A673 (cell line): ENCODE results near the gene AGAP1.

Experiments
- CTCF ChIP-seq: fragments of 300-800, 200-600 bp; sonication (generic); conservative IDR thresholded peaks from 2 replicates; pipeline ENCODE4 v1.5.1; 2017; ENCODE audit warnings: low read depth, mild to moderate bottlenecking, antibody characterized with exemption, low read length, moderate library complexity, mixed read lengths
- EZH2 ChIP-seq: fragments of 200-600 bp; sonication (generic); IDR thresholded peaks from 2 replicates; pipeline ENCODE4 v1.6.1; 2017; ENCODE audit warnings: borderline replicate concordance, low read depth, mild to moderate bottlenecking, mixed read lengths, antibody characterized with exemption, low read length; ENCODE audit not compliant: poor library complexity, severe bottlenecking

GRCh38 chr2:236130349-236130998, 636.6 kb downstream of the AGAP1 start:
- TF ChIP-seq EZH2: no peak
- no peak for TF ChIP-seq CTCF
